ENCODE data around the gene UBA52.

UBA52 gene

GRCh38 chr19:18603255-18603957 lies 31.7 kb downstream of the UBA52 start:
- peaks cover 40 to 54% of the 10 kb centered on the region in 2 donors for H3K27me3 ChIP-seq (ENCODE audit: control insufficient read depth in 1 of 2, insufficient read depth in 2 of 2, low read length in 2 of 2)
- H3K9ac ChIP-seq (ENCODE audit: low read length in 2 of 2) = no peak overlapping the region
- no peaks in the 10 kb centered on the region for H3K9me3 ChIP-seq (ENCODE audit: control insufficient read depth in 2 of 2, low read length in 2 of 2)
- H3K4me1 ChIP-seq (ENCODE audit: control insufficient read depth, insufficient read depth, low read length) = peaks cover 12% of the 10 kb centered on the region
- H3K4me3 ChIP-seq (ENCODE audit: low read length in 2 of 2) = no peak overlapping the region
- H3K27ac ChIP-seq (ENCODE audit: low read length) = no peak overlapping the region
- no peaks in the 10 kb centered on the region for H3K36me3 ChIP-seq (ENCODE audit: control insufficient read depth in 2 of 2, insufficient read depth in 2 of 2, low read length in 2 of 2)

- Histone ChIP-seq H3K9me3 (ENCODE audit: control insufficient read depth in 2 of 2, low read length in 2 of 2) (no peaks in the 10 kb centered on the region), H3K27ac (ENCODE audit: low read length) (no peak overlapping the region), H3K4me1 (ENCODE audit: control insufficient read depth, insufficient read depth, low read length) (peaks cover 12% of the 10 kb centered on the region), H3K27me3 (ENCODE audit: control insufficient read depth in 1 of 2, insufficient read depth in 2 of 2, low read length in 2 of 2) (peaks cover 41 to 54% of the 10 kb centered on the region in 2 donors), H3K9ac (ENCODE audit: low read length in 2 of 2) (no peak overlapping the region), H3K36me3 (ENCODE audit: control insufficient read depth in 2 of 2, insufficient read depth in 2 of 2, low read length in 2 of 2) (no peaks in the 10 kb centered on the region), H3K4me3 (ENCODE audit: low read length in 2 of 2) (no peak overlapping the region)
Measured at GRCh38 chr19:18603958-18604819, 32.5 kb downstream of the UBA52 start.

GRCh38 chr19:18604820-18605159 lies 33.1 kb downstream of the UBA52 start:
- H3K27me3 ChIP-seq (ENCODE audit: control insufficient read depth in 1 of 2, insufficient read depth in 2 of 2, low read length in 2 of 2) = peaks cover 39 to 54% of the 10 kb centered on the region in 2 donors
- H3K27ac ChIP-seq (ENCODE audit: low read length) = no peak overlapping the region

GRCh38 chr19:18605196-18605545 lies 33.5 kb downstream of the UBA52 start:
- Histone ChIP-seq H3K9me3 (ENCODE audit: control insufficient read depth in 2 of 2, low read length in 2 of 2) (no peaks in the 10 kb centered on the region), H3K27ac (ENCODE audit: low read length) (no peak overlapping the region), H3K4me1 (ENCODE audit: control insufficient read depth, insufficient read depth, low read length) (peaks cover 12% of the 10 kb centered on the region), H3K27me3 (ENCODE audit: control insufficient read depth in 1 of 2, insufficient read depth in 2 of 2, low read length in 2 of 2) (peaks cover 41 to 56% of the 10 kb centered on the region in 2 donors), H3K36me3 (ENCODE audit: control insufficient read depth in 2 of 2, insufficient read depth in 2 of 2, low read length in 2 of 2) (no peaks in the 10 kb centered on the region), H3K9ac (ENCODE audit: low read length in 2 of 2) (no peak overlapping the region), H3K4me3 (ENCODE audit: low read length in 2 of 2) (no peak overlapping the region)

More at GRCh38 chr19:18604820-18605159, 33.1 kb downstream of the UBA52 start:
- Histone ChIP-seq H3K36me3 (ENCODE audit: control insufficient read depth in 2 of 2, insufficient read depth in 2 of 2, low read length in 2 of 2) (no peaks in the 10 kb centered on the region), H3K4me1 (ENCODE audit: control insufficient read depth, insufficient read depth, low read length) (peaks cover 12% of the 10 kb centered on the region), H3K4me3 (ENCODE audit: low read length in 2 of 2) (no peak overlapping the region), H3K9me3 (ENCODE audit: control insufficient read depth in 2 of 2, low read length in 2 of 2) (no peaks in the 10 kb centered on the region), H3K9ac (ENCODE audit: low read length in 2 of 2) (no peak overlapping the region)

DNA sequence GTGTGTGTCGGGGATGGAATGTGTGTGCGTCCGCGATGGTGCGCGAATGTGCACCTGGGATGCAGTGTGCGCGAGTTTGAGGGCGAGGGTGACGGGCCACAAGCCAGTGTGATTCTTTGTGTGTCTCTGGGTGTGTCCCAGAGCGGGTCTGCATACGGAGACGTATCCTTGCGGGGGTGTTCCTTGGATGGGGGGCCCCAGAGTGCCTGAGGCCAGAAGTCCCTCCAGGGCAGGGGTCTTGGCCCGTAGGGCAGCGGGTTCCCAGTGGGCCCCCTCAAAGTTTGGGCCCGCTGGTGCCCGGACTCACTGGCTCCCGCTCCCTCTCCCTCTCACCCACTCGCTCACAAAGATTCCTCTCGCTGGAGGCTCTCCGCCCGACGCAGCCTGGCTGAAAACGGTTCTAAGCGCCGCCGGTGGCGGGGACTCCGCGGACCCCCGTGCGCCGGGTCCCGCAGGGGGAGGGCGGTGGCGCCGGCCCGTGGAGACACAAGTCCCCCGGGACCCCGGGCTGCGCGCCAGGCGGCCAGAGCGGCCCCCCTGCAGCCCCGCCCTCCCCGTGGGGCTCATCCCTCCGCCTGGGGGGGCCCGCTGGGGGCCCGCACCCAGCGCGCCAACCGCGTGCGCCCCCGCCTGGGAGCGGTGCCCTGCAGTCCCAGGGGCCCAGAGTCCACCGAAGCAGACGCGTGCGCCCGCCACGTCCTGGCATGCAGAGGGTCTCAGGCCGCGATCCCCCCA lies 34.1 kb downstream of the UBA52 start:
- no peak overlapping the region for H3K4me3 ChIP-seq (ENCODE audit: low read length in 2 of 2)
- H3K9me3 ChIP-seq (ENCODE audit: control insufficient read depth in 2 of 2, low read length in 2 of 2) = no peaks in the 10 kb centered on the region
- peaks cover 44 to 61% of the 10 kb centered on the region in 2 donors for H3K27me3 ChIP-seq (ENCODE audit: control insufficient read depth in 1 of 2, insufficient read depth in 2 of 2, low read length in 2 of 2)
- peaks cover 12% of the 10 kb centered on the region for H3K4me1 ChIP-seq (ENCODE audit: control insufficient read depth, insufficient read depth, low read length)
- H3K9ac ChIP-seq (ENCODE audit: low read length in 2 of 2) = no peak overlapping the region
- H3K27ac ChIP-seq (ENCODE audit: low read length) = no peak overlapping the region
- H3K36me3 ChIP-seq (ENCODE audit: control insufficient read depth in 2 of 2, insufficient read depth in 2 of 2, low read length in 2 of 2) = no peaks in the 10 kb centered on the region

- Histone ChIP-seq H3K9ac (ENCODE audit: low read length in 2 of 2) (no peak within 1 kb of the TSS), H3K36me3 (ENCODE audit: control insufficient read depth in 2 of 2, insufficient read depth in 2 of 2, low read length in 2 of 2) (no peaks in the 10 kb centered on the region), H3K27me3 (ENCODE audit: control insufficient read depth in 1 of 2, insufficient read depth in 2 of 2, low read length in 2 of 2) (peaks cover 50 to 69% of the 10 kb centered on the region in 2 donors), H3K4me3 (ENCODE audit: low read length in 2 of 2) (peak within 1 kb of the TSS in 1 of 2 donors; percentile 57), H3K9me3 (ENCODE audit: control insufficient read depth in 2 of 2, low read length in 2 of 2) (no peaks in the 10 kb centered on the region), H3K4me1 (ENCODE audit: control insufficient read depth, insufficient read depth, low read length) (peaks cover 15% of the 10 kb centered on the region), H3K27ac (ENCODE audit: low read length) (no peak within 1 kb of the TSS)
Measured at GRCh38 chr19:18606281-18607225, 34.9 kb downstream of the UBA52 start, which contains the start of gene CRLF1. CRLF1 (minus strand) TSS chr19:18606799; CDS start chr19:18606656, 143 bp downstream.

GRCh38 chr19:18607226-18608101 lies 35.8 kb downstream of the UBA52 start:
- H3K9ac ChIP-seq (ENCODE audit: low read length in 2 of 2) = no peak overlapping the region
- H3K36me3 ChIP-seq (ENCODE audit: control insufficient read depth in 2 of 2, insufficient read depth in 2 of 2, low read length in 2 of 2) = no peaks in the 10 kb centered on the region
- H3K9me3 ChIP-seq (ENCODE audit: control insufficient read depth in 2 of 2, low read length in 2 of 2) = no peaks in the 10 kb centered on the region
- H3K27ac ChIP-seq (ENCODE audit: low read length) = no peak overlapping the region
- H3K27me3 ChIP-seq (ENCODE audit: control insufficient read depth in 1 of 2, insufficient read depth in 2 of 2, low read length in 2 of 2) = peaks cover 54 to 78% of the 10 kb centered on the region in 2 donors
- peak overlapping the region in 1 of 2 donors; percentile 57 for H3K4me3 ChIP-seq (ENCODE audit: low read length in 2 of 2)
- H3K4me1 ChIP-seq (ENCODE audit: control insufficient read depth, insufficient read depth, low read length) = peaks cover 24% of the 10 kb centered on the region

GRCh38 chr19:18608102-18608804 lies 36.6 kb downstream of the UBA52 start:
- Histone ChIP-seq H3K4me1 (ENCODE audit: control insufficient read depth, insufficient read depth, low read length) (peaks cover 31% of the 10 kb centered on the region), H3K9me3 (ENCODE audit: control insufficient read depth in 2 of 2, low read length in 2 of 2) (no peaks in the 10 kb centered on the region), H3K27ac (ENCODE audit: low read length) (no peak overlapping the region), H3K4me3 (ENCODE audit: low read length in 2 of 2) (no peak overlapping the region), H3K36me3 (ENCODE audit: control insufficient read depth in 2 of 2, insufficient read depth in 2 of 2, low read length in 2 of 2) (no peaks in the 10 kb centered on the region), H3K9ac (ENCODE audit: low read length in 2 of 2) (no peak overlapping the region), H3K27me3 (ENCODE audit: control insufficient read depth in 1 of 2, insufficient read depth in 2 of 2, low read length in 2 of 2) (peaks cover 54 to 86% of the 10 kb centered on the region in 2 donors)
